ENCODE measurements around the gene SPTBN4. TPM values are rescaled to one million over a fixed set of nuclear protein-coding genes. Genes with fewer than 3 reads are reported as not detected.

The SPTBN4 gene
- total and polyA plus RNA-seq, 2 donors (not counting 1 experiment from before 2014, with no cell fraction given): 0.03 to 0.67 TPM

DNA sequence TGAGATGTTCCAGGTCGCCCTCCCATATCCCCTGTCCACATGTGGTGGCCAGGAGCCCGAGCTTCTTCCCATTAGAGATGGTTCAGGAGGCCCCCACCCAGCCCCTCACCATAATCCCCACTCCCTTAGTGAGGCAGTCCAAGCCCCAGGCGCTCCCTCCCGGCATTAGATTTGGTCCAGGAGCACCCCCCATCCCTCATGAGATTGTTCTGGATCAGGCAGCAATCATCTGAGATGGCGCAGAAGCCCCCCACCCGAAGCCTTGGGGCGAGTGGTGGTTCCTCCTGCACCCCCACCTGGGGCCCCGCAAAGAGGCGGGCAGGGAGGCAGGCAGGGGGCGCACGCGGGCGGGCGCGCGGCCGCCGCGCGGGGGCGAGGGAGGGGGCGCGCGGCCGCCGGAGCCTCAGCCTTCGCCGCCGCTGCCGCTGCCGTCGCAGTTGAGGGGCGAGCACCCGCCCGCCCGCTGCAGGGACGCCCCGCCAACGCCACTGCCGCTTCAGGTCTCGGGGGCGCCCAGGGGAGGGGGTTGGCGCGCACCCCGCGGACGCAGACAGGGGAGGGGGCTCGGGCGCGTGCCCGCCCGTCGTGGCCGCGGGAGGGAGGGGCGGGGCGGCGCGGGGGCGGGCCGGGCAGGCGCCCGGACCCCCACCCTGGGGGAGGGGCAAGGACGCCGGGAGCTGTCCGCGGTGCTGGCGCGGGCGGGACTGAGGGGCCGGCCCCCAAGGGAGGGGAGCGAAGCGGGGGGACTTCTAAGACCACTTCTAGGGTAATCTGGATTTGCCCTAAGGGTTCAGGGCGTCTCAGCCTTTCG, 63.5 kb downstream of the SPTBN4 start:
- no peak overlapping the region for H3K27ac ChIP-seq (ENCODE audit: low read length in 2 of 2)
- no peaks in the 10 kb centered on the region for H3K79me2 ChIP-seq (ENCODE audit: control insufficient read depth, insufficient read depth, low read length)
- H3K4me1 ChIP-seq (ENCODE audit: control insufficient read depth in 2 of 2, insufficient read depth in 2 of 2, low read length in 2 of 2): peaks cover 13 to 14% of the 10 kb centered on the region in 2 donors
- POLR2A ChIA-PET: no interaction called here
- peak overlapping the region; percentile 82 for H3K4me3 Mint-ChIP-seq
- no peak overlapping the region for H3K9ac ChIP-seq (ENCODE audit: low read length)
- H2AFZ ChIP-seq (ENCODE audit: insufficient read depth, low read depth, low read length, poor library complexity, severe bottlenecking): no peak overlapping the region
- H3K9me3 ChIP-seq (ENCODE audit: control extremely low read depth in 1 of 3, control insufficient read depth in 2 of 3, insufficient read depth in 1 of 3, low read length in 2 of 3): peaks cover 0 to 29% (median 6%) of the 10 kb centered on the region in 3 donors
- H3K9me3 Mint-ChIP-seq (ENCODE audit: insufficient read depth): no peaks in the 10 kb centered on the region
- no peak overlapping the region for H3K27ac Mint-ChIP-seq
- DNase-seq (peak; percentile 43), ATAC-seq (ENCODE audit: low read depth) (no peak)
- H3K4me2 ChIP-seq (replicated peaks; ENCODE audit: low read depth, low read length, poor library complexity, severe bottlenecking): peak overlapping the region; percentile 89
- 5% methylated on average over 73 of the region's 75 CpGs for WGBS (ENCODE audit: insufficient coverage)
- intact Hi-C loops (cut with micrococcal nuclease): no loop called here
- peaks cover 43% of the 10 kb centered on the region for H3K27me3 Mint-ChIP-seq
- peak overlapping the region in 1 of 5 experiments; percentile 69 for H3K4me3 ChIP-seq (ENCODE audit: control extremely low read depth in 1 of 5, extremely low read depth in 1 of 5, insufficient read depth in 1 of 5, low read depth in 2 of 5, low read length in 4 of 5)
- CTCF ChIA-PET: interaction anchor here (0.5 to 1.7 kb wide), 7 partner anchors 10 to 225 kb away, joined by 3 to 6 read pairs (median 4); no protein-coding TSS in a partner anchor
- H3K36me3 ChIP-seq (replicated peaks in 1 of 2; ENCODE audit: control extremely low read depth in 1 of 2, control insufficient read depth in 1 of 2, extremely low read depth in 1 of 2, insufficient read depth in 2 of 2, low read length in 1 of 2): no peaks in the 10 kb centered on the region
- H3K4me1 Mint-ChIP-seq: peaks cover 13% of the 10 kb centered on the region
- TF ChIP-seq, protein P1, sequence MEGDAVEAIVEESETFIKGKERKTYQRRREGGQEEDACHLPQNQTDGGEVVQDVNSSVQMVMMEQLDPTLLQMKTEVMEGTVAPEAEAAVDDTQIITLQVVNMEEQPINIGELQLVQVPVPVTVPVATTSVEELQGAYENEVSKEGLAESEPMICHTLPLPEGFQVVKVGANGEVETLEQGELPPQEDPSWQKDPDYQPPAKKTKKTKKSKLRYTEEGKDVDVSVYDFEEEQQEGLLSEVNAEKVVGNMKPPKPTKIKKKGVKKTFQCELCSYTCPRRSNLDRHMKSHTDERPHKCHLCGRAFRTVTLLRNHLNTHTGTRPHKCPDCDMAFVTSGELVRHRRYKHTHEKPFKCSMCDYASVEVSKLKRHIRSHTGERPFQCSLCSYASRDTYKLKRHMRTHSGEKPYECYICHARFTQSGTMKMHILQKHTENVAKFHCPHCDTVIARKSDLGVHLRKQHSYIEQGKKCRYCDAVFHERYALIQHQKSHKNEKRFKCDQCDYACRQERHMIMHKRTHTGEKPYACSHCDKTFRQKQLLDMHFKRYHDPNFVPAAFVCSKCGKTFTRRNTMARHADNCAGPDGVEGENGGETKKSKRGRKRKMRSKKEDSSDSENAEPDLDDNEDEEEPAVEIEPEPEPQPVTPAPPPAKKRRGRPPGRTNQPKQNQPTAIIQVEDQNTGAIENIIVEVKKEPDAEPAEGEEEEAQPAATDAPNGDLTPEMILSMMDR (IDR thresholded peaks at IDR 0.05): no peak
- no peak for TF ChIP-seq EZH2 (IDR thresholded peaks at IDR 0.05; ENCODE audit: borderline replicate concordance, insufficient read depth, low read depth, low read length, poor library complexity, severe bottlenecking)
- H3K27me3 ChIP-seq (replicated peaks in 1 of 4; ENCODE audit: control extremely low read depth in 1 of 4, control insufficient read depth in 3 of 4, insufficient read depth in 4 of 4, low read length in 3 of 4): peaks cover 0 to 45% (median 22%) of the 10 kb centered on the region in 4 experiments
- H4K20me1 ChIP-seq (ENCODE audit: control insufficient read depth, insufficient read depth, low read length, poor library complexity, severe bottlenecking): no peaks in the 10 kb centered on the region

DNA sequence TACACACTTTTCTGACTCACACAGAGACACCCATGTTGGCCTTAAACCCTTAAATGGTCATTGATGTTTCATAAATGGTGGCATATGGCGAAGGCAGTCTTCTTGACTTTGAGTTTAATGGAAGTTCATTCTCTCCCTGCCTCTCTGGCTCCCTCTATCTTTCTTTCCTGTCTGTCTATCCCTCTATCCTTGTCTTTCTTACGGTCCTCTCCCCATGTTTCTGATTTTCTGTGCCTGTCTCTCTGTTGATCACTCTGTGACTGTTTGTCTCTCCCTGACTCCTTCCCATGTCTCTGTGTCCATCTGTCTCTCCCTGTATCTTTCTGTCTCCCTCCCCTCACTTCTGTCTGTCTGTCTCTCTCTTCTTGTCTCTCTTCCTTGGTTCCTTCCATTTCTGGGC, 66.7 kb downstream of the SPTBN4 start:
- ChIA-PET POLR2A (no interaction called here), CTCF (interaction anchor here (0.6 to 3.5 kb wide), 2 partner anchors 19 to 101 kb away, joined by 3 to 17 read pairs; no protein-coding TSS in a partner anchor)
- no peak overlapping the region for H2AFZ ChIP-seq (ENCODE audit: insufficient read depth, low read depth, low read length, poor library complexity, severe bottlenecking)
- H3K9me3 Mint-ChIP-seq (ENCODE audit: insufficient read depth): no peaks in the 10 kb centered on the region
- H3K4me3 ChIP-seq (ENCODE audit: control extremely low read depth in 1 of 5, extremely low read depth in 1 of 5, insufficient read depth in 1 of 5, low read depth in 2 of 5, low read length in 4 of 5): no peak overlapping the region
- H3K9ac ChIP-seq (ENCODE audit: low read length): no peak overlapping the region
- no peak for ATAC-seq (ENCODE audit: low read depth)
- TF ChIP-seq, protein P1 (IDR thresholded peaks at IDR 0.05): no peak
- no peak for TF ChIP-seq EZH2 (IDR thresholded peaks at IDR 0.05; ENCODE audit: borderline replicate concordance, insufficient read depth, low read depth, low read length, poor library complexity, severe bottlenecking)
- peaks cover 13 to 14% of the 10 kb centered on the region in 2 donors for H3K4me1 ChIP-seq (ENCODE audit: control insufficient read depth in 2 of 2, insufficient read depth in 2 of 2, low read length in 2 of 2)
- DNase-seq: no peak
- H3K27ac ChIP-seq (ENCODE audit: low read length in 2 of 2): no peak overlapping the region
- H3K36me3 ChIP-seq (replicated peaks in 1 of 2; ENCODE audit: control extremely low read depth in 1 of 2, control insufficient read depth in 1 of 2, extremely low read depth in 1 of 2, insufficient read depth in 2 of 2, low read length in 1 of 2): no peaks in the 10 kb centered on the region
- no peaks in the 10 kb centered on the region for H4K20me1 ChIP-seq (ENCODE audit: control insufficient read depth, insufficient read depth, low read length, poor library complexity, severe bottlenecking)
- no peaks in the 10 kb centered on the region for H3K79me2 ChIP-seq (ENCODE audit: control insufficient read depth, insufficient read depth, low read length)
- no peak overlapping the region for H3K4me2 ChIP-seq (replicated peaks; ENCODE audit: low read depth, low read length, poor library complexity, severe bottlenecking)
- H3K4me3 Mint-ChIP-seq: no peak overlapping the region
- H3K27me3 Mint-ChIP-seq: peaks cover 33% of the 10 kb centered on the region
- H3K27me3 ChIP-seq (replicated peaks in 1 of 4; ENCODE audit: control extremely low read depth in 1 of 4, control insufficient read depth in 3 of 4, insufficient read depth in 4 of 4, low read length in 3 of 4): peaks cover 0 to 45% (median 22%) of the 10 kb centered on the region in 4 experiments
- H3K4me1 Mint-ChIP-seq: peaks cover 13% of the 10 kb centered on the region
- WGBS (ENCODE audit: insufficient coverage): 92% methylated on average over 1 of the region's 2 CpGs
- no peak overlapping the region for H3K27ac Mint-ChIP-seq
- intact Hi-C loops (cut with micrococcal nuclease): no loop called here
- H3K9me3 ChIP-seq (ENCODE audit: control extremely low read depth in 1 of 3, control insufficient read depth in 2 of 3, insufficient read depth in 1 of 3, low read length in 2 of 3): peaks cover 0 to 27% (median 6%) of the 10 kb centered on the region in 3 donors

All from B cell (primary cell).